HG03575 (cell line): ENCODE data around the gene RBMS1.

Source experiments
- ATAC-seq: cut with Tn5 transposase; IDR thresholded peaks from one replicate; pipeline ENCODE4 v1.9.1; 2021; ENCODE audit not compliant: unreplicated experiment, insufficient number of reproducible peaks, low FRiP score; ENCODE audit errors: extremely low read depth

RBMS1 gene, protein sequence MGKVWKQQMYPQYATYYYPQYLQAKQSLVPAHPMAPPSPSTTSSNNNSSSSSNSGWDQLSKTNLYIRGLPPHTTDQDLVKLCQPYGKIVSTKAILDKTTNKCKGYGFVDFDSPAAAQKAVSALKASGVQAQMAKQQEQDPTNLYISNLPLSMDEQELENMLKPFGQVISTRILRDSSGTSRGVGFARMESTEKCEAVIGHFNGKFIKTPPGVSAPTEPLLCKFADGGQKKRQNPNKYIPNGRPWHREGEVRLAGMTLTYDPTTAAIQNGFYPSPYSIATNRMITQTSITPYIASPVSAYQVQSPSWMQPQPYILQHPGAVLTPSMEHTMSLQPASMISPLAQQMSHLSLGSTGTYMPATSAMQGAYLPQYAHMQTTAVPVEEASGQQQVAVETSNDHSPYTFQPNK

DNA sequence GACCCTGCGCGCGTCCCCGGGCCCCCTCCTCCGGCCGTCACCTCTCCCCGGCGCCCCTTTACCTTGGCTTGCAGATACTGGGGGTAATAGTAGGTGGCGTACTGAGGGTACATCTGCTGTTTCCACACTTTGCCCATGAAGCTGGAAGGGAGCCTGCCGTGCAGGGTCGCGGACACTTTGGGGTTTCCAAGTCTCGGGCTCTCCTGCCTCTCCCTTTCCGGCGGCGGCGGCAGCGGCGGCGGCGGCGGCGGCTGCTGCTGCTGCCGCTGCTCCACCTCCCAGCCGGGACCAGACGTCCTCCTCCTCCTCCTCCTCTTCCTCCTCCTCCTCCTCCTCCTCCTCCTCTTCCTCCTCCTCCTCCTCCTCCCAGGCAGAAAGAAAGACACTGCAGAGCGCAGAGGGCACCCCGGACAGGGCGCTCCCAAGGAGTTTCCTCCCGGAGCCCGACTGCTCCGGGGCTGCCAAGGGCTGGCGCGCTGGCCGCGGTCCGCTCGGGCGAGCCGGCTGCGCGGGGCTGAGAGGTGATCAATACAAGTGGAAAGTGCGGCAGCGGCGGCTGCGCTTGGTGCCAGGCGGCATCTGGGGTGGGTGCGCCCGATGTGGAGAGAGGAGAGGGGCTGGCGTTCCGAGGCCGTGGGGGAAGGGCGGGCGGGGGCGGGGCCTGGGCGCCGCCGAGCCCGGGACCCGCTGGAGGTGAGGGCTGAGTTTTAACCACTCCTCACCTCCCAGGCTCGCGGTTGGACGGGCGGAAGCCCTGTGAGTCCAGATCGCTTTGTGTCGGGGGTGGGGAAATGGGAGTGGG lies at the start of gene RBMS1:
Gene RBMS1 (minus strand): TSS at position 581 of the 802 bp plus-strand sequence. CDS start 444 bp downstream, at position 137.
- no peak for ATAC-seq

- no peak for ATAC-seq
These were observed 48.1 kb upstream of the RBMS1 start for GRCh38 chr2:160541745-160542144.

DNA sequence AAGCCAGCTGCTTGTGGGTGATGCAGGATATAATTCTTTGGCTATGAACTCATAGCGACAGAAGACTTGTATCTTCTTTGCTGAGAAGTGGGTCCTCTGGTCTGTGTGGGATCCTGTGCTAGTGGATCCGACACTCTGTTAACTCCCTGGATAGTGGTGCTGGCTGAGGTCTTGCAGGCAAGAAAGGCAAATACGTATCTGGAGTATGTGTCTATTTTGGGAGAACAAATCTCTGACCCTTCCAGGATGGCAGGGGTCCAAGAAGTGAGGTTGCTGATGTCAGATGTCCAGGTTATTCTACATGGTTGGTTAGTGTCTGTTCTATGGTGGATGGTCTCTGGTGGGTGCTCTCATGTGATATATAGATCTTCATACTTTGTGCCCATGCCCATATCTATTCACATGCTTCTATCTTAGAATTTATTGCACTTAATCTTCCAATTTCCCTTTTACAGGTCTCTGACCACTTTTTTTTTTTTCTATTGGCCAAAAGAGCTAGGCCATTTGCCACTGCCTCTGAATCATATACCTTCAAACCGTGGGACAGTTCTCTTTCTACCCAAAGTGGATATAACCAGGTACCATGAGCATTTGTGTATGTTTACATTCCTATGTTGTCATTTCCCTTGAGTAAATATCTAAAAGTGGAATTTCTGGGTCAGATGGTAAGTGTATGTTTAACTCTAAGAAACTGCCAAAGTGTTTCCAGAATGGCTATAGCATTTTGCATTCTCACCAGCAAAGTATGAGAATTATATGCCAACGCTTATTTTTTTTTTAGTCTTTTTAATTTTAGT lies 45.1 kb upstream of the RBMS1 start:
- ATAC-seq = no peak

- ATAC-seq = no peak
These were observed 44.5 kb upstream of the RBMS1 start for GRCh38 chr2:160538115-160538514.

GRCh38 chr2:160534996-160535395 lies 41.4 kb upstream of the RBMS1 start:
- ATAC-seq = no peak

DNA sequence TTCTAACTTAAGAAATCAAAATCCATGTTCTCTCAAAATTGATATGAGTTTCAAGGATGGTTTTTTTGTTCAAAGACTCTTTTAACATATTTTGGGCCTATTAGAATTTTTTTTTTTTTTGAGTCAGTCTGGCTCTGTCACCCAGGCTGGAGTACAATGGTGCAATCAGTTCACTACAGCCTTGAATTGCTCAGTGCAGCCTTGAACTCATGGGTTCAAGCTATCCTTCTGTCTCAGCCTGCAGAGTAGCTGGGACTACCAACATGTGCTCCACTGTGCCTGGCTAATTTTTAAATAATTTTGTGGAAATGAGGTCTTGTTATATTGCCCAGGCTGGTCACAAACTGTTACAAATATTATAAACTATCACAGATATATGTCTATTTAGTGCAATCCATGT lies 40.6 kb upstream of the RBMS1 start:
- ATAC-seq = no peak

- no peak for ATAC-seq
These were observed 39.9 kb upstream of the RBMS1 start for GRCh38 chr2:160533482-160533881.

GRCh38 chr2:160532388-160532787 lies 38.8 kb upstream of the RBMS1 start:
- no peak for ATAC-seq

DNA sequence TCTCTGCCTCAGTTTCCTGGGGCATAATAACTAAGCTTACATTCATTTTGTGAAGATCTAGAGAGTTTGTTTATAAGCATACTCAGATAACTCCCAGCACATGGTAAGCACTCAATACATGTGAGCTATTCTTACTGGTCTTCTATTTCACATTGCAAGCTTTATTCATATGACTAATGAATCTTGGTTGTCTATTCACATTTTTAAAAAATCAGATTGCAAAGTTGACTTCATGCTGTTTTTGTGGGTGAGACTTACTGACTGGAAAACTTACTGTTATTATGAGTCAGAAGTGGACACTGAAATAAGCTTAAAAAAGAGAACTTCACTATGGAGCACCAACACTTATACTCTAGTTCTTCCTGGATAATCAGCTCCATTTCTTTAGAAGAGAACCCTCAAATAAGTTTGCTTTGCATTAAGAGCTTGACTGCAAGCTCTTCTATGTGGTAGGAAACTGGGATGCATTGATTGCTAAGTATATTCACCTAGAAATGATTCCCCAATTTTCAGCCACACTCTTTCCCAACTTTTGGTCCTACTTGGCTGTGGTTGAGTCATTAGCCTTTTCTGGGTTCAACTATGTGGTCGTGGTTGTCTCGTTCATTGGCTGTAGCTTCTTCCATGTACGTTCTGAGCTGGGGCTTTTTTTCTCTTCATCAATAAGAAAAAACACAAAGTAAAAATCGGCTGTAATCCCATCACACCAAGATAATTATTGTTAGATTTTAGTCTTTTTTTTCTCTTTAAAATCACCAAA lies 29.5 kb upstream of the RBMS1 start:
- no peak for ATAC-seq

- no peak for ATAC-seq
These were observed 24.1 kb upstream of the RBMS1 start for GRCh38 chr2:160517731-160518130.

DNA sequence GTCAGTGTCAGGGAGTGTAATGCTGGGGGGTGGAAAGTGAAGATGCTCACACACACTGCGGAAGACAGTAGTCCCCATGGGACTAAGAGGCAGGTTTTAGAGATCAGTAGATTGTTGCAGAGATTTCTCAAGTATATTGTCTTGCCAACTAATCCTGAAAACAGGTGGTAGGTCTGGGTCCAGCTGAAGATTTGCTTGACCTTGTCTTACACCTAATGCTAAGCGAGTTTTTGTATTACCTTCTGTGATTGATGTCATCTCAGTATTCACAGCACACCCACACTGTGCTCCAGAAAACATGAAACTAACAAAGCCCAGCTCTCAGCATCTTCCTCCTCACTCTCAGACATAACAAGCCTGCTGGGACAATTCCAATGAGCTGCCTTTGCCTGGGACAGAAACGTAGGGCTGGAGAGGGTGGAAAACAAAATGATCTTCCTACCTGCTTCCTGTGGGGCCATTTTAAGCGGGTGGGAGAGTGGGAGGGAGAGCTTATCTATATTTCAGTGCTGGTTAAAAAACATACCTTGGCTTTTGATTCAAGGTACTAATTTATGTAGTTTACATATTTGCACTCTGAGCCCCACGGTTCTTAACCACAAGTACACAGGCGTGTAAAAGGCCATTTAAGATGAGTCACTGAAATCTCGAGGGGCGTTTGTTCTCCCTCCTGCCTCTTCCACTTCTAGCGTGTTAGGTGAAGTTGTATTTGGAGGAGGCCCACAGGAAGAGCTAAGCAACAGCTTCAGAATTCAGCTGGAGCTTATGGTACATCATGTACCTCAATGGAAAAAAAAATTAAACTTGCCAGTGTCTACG lies 23.1 kb upstream of the RBMS1 start:
- ATAC-seq = peak; percentile 50

DNA sequence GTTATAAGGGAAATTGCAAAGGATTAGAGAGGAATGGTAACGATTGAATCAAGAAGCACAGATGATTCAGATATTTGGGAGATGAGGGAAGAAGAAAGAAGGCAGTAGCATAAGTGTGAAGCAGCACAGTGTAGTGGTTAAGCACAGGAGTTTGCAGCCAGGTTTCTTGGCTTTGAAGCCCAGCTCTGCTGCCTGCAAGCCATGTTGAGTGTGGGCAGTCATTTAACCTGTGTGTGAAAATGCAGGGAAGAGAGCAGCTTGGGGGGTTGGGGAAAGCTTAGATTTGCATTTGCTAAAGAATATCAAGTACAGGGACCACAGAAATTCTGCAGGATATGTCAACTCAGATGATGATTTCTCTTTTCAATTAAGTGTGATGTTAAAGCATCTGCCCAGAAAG lies 21.5 kb upstream of the RBMS1 start:
- no peak for ATAC-seq

- no peak for ATAC-seq
These were observed 19.5 kb upstream of the RBMS1 start for GRCh38 chr2:160513120-160513519.

- no peak for ATAC-seq
These were observed 18.9 kb upstream of the RBMS1 start for GRCh38 chr2:160512491-160512890.

GRCh38 chr2:160510617-160511016 lies 17.0 kb upstream of the RBMS1 start:
- no peak for ATAC-seq

GRCh38 chr2:160509016-160509415 lies 15.4 kb upstream of the RBMS1 start:
- ATAC-seq = no peak

DNA sequence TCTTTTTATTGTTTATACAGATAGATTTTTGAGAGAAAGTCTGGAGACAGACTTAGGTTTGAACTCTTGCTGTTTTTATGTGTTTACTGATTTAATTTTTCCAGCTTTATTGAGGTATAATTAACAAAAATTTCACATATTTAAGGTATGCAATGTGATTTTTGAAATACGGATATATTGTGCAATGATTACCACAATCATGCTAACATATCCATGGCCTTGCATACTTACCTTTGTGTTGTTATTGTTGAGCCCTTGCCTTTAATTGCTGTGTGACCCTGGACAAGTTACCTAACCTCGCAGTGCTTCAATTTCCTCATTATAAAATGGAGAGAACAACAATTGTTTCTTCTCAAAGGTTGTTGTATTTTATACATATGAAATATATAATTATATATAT lies 13.9 kb upstream of the RBMS1 start:
- ATAC-seq = no peak

DNA sequence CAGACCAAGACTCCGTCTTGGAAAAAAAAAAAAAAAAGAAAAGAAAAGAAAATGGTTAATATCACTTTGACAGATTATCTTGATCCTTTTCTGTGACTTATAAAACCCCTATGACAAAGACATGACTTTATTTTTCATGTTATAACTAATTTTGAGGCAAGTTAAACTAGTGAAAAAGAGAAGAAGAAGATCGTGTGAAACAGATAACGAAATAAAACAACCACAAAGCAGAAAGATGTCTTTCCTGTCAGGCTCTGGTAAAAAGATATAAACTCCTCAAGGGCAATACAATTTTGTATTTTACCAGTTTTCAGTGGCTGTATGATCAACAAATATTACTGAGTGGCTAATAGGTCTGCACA lies 13.4 kb upstream of the RBMS1 start:
- ATAC-seq = no peak
